Spleen (tissue), 7 donors: ENCODE measurements around the gene SLC39A11.

ENCODE experiments used
- POLR2A ChIP-seq, 3 donors: fragments of 450-650 bp; IDR thresholded peaks; one replicate each; pipeline ENCODE4 v1.5.1; 2017; ENCODE audit warnings: antibody characterized with exemption in 3 of 3, mild to moderate bottlenecking in 1 of 3
- POLR2AphosphoS5 ChIP-seq, 3 donors: sonication (generic); formaldehyde crosslinking; IDR thresholded peaks; one replicate each; pipeline ENCODE4 v1.5.1; 2017; ENCODE audit warnings: antibody characterized with exemption in 3 of 3
- TF ChIP-seq, protein P1 (sequence below), 11 experiments: fragments of 200-600 bp in 7 of 11; fragments of 450-650 bp in 4 of 11; sonication (generic) in 4 of 11; IDR thresholded peaks in 8 of 11; conservative IDR thresholded peaks in 3 of 11; 1 replicate in 7 of 11; 2 replicates in 4 of 11; pipeline versions ENCODE4 v1.4.0 to v1.8.0; 2016 to 2021; ENCODE audit warnings: antibody characterized with exemption in 11 of 11, inconsistent platforms in 4 of 11, mild to moderate bottlenecking in 1 of 11
- donor health status: DM: no; HTN: no; CAD: no; lungs with moderate emphysema.
- donor health status: DM: no; HTN: no; CAD: no.
- donor health status: DM: no; HTN: no; CAD: no.

DNA sequence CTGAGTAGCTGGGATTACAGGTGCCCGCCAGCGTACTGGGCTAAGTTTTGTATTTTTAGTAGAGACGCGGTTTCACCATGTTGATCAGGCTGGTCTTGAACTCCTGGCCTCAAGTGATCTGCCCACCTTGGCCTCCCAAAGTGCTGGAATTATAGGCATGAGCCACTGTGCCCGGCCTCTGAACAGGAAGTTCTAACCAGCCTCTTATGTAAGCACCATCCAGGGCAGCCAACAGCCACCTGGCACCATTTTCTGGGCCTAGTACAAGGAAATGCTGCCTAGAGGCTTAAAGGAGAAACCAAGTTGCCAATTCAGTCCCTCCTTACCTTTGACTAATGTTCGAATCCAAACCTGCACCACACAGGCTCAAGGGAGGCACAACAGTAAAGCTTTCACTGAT lies 8.5 kb upstream of the SLC39A11 start:
- TF ChIP-seq, protein P1, sequence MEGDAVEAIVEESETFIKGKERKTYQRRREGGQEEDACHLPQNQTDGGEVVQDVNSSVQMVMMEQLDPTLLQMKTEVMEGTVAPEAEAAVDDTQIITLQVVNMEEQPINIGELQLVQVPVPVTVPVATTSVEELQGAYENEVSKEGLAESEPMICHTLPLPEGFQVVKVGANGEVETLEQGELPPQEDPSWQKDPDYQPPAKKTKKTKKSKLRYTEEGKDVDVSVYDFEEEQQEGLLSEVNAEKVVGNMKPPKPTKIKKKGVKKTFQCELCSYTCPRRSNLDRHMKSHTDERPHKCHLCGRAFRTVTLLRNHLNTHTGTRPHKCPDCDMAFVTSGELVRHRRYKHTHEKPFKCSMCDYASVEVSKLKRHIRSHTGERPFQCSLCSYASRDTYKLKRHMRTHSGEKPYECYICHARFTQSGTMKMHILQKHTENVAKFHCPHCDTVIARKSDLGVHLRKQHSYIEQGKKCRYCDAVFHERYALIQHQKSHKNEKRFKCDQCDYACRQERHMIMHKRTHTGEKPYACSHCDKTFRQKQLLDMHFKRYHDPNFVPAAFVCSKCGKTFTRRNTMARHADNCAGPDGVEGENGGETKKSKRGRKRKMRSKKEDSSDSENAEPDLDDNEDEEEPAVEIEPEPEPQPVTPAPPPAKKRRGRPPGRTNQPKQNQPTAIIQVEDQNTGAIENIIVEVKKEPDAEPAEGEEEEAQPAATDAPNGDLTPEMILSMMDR (IDR thresholded peaks at IDR 0.05 in 8 of 11, conservative IDR thresholded peaks at IDR 0.05 in 3 of 11), result no peak
- TF ChIP-seq POLR2A (IDR thresholded peaks at IDR 0.05), result no peak
- no peak for TF ChIP-seq POLR2AphosphoS5 (IDR thresholded peaks at IDR 0.05)
